ENCODE measurements around the gene USP54. TPM values are rescaled to one million over a fixed set of nuclear protein-coding genes. Genes with fewer than 3 reads are reported as not detected.
"Not testable (repeated sequence)": the region's sequence is repeated elsewhere in the genome, so short reads cannot be mapped to it uniquely, and the experiment has no call there.

Gene USP54
- total RNA-seq, 4 donors from 2014 or later = 109 to 168 (median 114) TPM

DNA sequence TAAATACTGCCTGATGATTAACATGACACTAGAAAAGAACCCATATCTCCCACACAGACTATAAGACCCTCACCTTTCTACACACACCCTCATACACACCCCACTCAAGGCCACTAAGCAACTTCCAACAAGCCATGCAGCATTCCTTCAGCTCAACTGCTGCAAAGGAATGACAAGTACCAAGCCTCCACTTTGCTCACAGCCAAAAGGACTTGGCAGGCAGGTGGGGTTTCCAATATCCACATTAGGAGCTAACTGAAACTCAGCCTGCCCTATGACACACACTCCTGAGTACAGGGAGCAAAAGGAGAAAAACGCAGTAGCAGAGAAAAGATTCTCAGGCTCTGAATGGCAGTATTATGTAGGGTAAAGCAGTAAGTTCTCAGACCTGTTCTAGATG is 13.4 kb downstream of the USP54 start:
- Histone ChIP-seq H3K36me3 (no peaks in the 10 kb centered on the region), H3K9me3 (no peaks in the 10 kb centered on the region), H3K27me3 (no peaks in the 10 kb centered on the region), H3K27ac (peak overlapping the region; percentile 80 to 88 (median 82)), H3K4me1 (peaks cover 16 to 65% (median 52%) of the 10 kb centered on the region in 4 donors), H3K4me3 (no peak overlapping the region)
- peak; percentile 66 to 80 (median 73) for TF ChIP-seq POLR2AphosphoS5 (IDR thresholded peaks at IDR 0.05)
- TF ChIP-seq POLR2A (IDR thresholded peaks at IDR 0.05) = no peak
- peak; percentile 61 for TF ChIP-seq EP300 (IDR thresholded peaks at IDR 0.05; ENCODE audit: low read depth)
- peak; percentile 63 for DNase-seq
- intact Hi-C loops (cut with DNase I; ENCODE audit: low total_unique reads) = no loop called here
- in situ Hi-C loops (cut with MboI; ENCODE audit: low pct_ligation_motif_present in 1 of 4, low pct_unique_long_range_greater_than_20kb in 1 of 4, low sequenced_read_pairs in 3 of 4) = no loop called here
- WGBS, 2 donors (ENCODE audit: low coverage in 1 of 2) = 17 to 54% methylated on average over 1 of the region's 1 CpG

DNA sequence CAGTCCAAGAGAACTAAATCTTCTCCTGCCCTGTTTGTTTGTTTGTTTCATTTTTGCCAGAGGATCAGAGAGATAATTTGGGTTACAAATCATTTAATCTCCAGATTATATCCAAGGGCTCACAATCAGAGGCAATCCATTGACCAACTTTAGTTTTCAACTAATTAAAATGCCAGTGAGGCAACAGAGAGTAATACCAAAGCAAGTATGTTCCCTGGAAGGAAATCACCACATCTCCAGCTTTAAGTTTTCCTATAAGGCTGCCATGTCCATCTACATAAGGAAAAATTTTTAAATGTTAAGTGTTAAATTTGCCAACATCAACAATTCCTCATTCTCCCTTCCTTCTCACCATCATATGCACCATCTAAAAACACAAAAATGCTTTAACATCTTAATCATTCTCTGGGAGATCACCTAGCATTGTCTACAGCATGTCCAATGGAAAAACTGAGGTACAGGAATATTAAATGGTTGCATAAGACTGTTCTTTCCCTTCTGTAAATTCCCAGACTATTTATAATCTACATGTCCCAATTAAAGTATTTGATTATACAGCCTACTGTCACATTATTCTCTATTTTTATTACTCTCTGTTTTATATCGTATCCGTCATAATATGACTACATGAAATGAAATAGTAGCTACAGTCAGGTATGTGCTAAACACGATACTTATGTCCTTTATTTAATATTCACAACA is 14.1 kb downstream of the USP54 start:
- intact Hi-C loops (cut with DNase I; ENCODE audit: low total_unique reads) = no loop called here
- H3K4me1 ChIP-seq = peaks cover 16 to 67% (median 55%) of the 10 kb centered on the region in 4 donors
- H3K4me3 ChIP-seq = no peak overlapping the region
- no peaks in the 10 kb centered on the region for H3K36me3 ChIP-seq
- in situ Hi-C loops (cut with MboI; ENCODE audit: low pct_ligation_motif_present in 1 of 4, low pct_unique_long_range_greater_than_20kb in 1 of 4, low sequenced_read_pairs in 3 of 4) = no loop called here
- H3K9me3 ChIP-seq = no peaks in the 10 kb centered on the region
- no peak for TF ChIP-seq POLR2A (IDR thresholded peaks at IDR 0.05)
- TF ChIP-seq EP300 (IDR thresholded peaks at IDR 0.05; ENCODE audit: low read depth) = peak; percentile 30
- TF ChIP-seq, protein P1, sequence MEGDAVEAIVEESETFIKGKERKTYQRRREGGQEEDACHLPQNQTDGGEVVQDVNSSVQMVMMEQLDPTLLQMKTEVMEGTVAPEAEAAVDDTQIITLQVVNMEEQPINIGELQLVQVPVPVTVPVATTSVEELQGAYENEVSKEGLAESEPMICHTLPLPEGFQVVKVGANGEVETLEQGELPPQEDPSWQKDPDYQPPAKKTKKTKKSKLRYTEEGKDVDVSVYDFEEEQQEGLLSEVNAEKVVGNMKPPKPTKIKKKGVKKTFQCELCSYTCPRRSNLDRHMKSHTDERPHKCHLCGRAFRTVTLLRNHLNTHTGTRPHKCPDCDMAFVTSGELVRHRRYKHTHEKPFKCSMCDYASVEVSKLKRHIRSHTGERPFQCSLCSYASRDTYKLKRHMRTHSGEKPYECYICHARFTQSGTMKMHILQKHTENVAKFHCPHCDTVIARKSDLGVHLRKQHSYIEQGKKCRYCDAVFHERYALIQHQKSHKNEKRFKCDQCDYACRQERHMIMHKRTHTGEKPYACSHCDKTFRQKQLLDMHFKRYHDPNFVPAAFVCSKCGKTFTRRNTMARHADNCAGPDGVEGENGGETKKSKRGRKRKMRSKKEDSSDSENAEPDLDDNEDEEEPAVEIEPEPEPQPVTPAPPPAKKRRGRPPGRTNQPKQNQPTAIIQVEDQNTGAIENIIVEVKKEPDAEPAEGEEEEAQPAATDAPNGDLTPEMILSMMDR (IDR thresholded peaks at IDR 0.05) = no peak
- TF ChIP-seq POLR2AphosphoS5 (IDR thresholded peaks at IDR 0.05) = peak; percentile 52 to 74 (median 55)
- no peak for DNase-seq
- no peaks in the 10 kb centered on the region for H3K27me3 ChIP-seq
- H3K27ac ChIP-seq = peak overlapping the region; percentile 80 to 88 (median 82)
- WGBS, 2 donors (ENCODE audit: low coverage in 1 of 2) = 47 to 59% methylated on average over 3 of the region's 3 CpGs

DNA sequence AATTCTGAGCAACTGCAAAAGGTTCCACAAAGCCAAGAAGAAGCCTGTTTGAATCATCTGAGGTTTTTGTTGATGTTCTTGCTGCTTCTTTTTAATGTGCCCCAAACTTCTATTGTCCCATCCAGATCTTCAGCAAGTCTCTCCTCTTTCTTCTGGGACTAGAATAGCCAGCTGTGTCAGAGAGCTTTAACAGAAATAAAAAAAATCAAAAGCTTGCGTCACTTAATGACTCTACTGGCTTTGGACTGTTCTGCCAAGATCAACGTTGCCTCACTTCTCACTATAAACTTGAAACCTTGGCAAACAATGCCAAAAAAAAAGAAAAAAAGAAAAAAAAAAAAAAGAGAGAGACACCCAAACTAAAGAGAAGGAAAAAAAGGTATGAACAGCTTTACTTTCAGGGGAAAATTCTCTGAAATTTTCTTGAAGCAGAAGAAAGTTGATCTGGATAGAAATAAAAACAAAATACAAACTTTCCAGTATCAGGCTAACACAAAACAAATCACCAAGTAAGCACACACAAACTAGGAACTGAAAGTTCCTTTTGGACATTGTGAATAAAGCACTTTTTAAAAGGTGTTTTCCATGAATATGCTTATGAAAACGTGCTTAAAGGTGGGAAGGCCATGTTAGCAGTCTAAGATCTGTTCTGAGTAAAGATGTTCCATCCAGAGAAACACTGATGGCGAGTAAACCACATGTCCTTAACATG is 14.8 kb downstream of the USP54 start:
- TF ChIP-seq EP300 (IDR thresholded peaks at IDR 0.05; ENCODE audit: low read depth) = peak; percentile 58
- TF ChIP-seq POLR2AphosphoS5 (IDR thresholded peaks at IDR 0.05) = peak; percentile 87 to 90 (median 88)
- TF ChIP-seq POLR2A (IDR thresholded peaks at IDR 0.05) = peak; percentile 77
- TF ChIP-seq, protein P1 (IDR thresholded peaks at IDR 0.05) = peak in 1 of 5 experiments; percentile 5
- Histone ChIP-seq H3K27ac (peak overlapping the region; percentile 80 to 88 (median 82)), H3K36me3 (no peaks in the 10 kb centered on the region), H3K4me1 (peaks cover 16 to 61% (median 56%) of the 10 kb centered on the region in 4 donors), H3K9me3 (no peaks in the 10 kb centered on the region), H3K27me3 (no peaks in the 10 kb centered on the region), H3K4me3 (peak overlapping the region in 3 of 4 donors; percentile 20 to 49 (median 24))
- no peak for DNase-seq
- intact Hi-C loops (cut with DNase I; ENCODE audit: low total_unique reads) = no loop called here
- in situ Hi-C loops (cut with MboI; ENCODE audit: low pct_ligation_motif_present in 1 of 4, low pct_unique_long_range_greater_than_20kb in 1 of 4, low sequenced_read_pairs in 3 of 4) = no loop called here
- 21 to 42% methylated on average over 4 of the region's 4 CpGs for WGBS, 2 donors (ENCODE audit: low coverage in 1 of 2)

DNA sequence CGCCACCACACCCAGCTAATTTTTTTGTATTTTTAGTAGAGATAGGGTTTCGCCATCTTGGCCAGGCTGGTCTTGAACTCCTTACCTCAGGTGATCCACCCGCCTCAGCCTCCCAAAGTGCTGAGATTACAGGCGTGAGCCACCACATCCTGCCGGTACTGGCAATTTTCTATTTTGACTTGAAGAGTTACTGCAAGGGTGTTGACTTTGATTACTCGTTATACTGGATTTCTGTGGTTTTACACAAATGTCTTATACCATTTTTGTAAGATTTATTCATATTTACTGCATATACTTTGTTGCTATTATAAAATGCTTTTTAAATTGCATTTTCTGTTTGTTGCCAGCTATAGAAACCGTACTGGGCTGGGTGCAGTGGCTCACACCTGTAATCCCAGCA is 24.1 kb downstream of the USP54 start:
- H3K27ac ChIP-seq; in situ Hi-C loops (cut with MboI; ENCODE audit: low pct_ligation_motif_present in 1 of 4, low pct_unique_long_range_greater_than_20kb in 1 of 4, low sequenced_read_pairs in 3 of 4); H3K4me3 ChIP-seq; H3K27me3 ChIP-seq; intact Hi-C loops (cut with DNase I; ENCODE audit: low total_unique reads); DNase-seq; H3K9me3 ChIP-seq; H3K4me1 ChIP-seq: not testable (repeated sequence)
- H3K36me3 ChIP-seq = peaks cover 0 to 20% (median 7%) of the 10 kb centered on the region in 4 donors
- 86 to 90% methylated on average over 6 to 7 of the region's 7 CpGs for WGBS, 2 donors (ENCODE audit: low coverage in 1 of 2)

DNA sequence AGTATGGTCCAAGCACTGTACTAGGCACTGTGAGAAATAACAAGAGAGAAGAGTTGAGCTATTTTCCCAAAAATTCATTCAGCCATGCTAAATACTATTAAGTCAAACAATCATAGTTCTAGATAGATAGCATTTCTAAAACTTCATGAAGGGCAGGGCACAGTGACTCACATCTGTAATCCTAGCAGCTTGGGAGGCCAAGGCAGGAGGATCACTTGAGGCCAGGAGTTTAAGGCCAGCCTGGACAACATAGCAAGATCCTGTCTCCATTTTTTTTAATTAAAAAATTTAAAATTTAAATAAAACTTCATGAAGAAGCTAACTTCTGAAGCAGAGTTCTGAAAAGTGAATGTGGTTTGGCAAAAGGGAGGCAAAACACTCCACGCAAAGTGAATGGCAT is 29.9 kb downstream of the USP54 start:
- H3K36me3 ChIP-seq = no peaks in the 10 kb centered on the region
- TF ChIP-seq EP300 (IDR thresholded peaks at IDR 0.05; ENCODE audit: low read depth) = no peak
- no peak for TF ChIP-seq POLR2AphosphoS5 (IDR thresholded peaks at IDR 0.05)
- TF ChIP-seq, protein P1 (IDR thresholded peaks at IDR 0.05) = no peak
- TF ChIP-seq POLR2A (IDR thresholded peaks at IDR 0.05) = no peak
- DNase-seq = no peak
- H3K9me3 ChIP-seq = no peaks in the 10 kb centered on the region
- no peaks in the 10 kb centered on the region for H3K27me3 ChIP-seq
- WGBS, 2 donors (ENCODE audit: low coverage in 1 of 2) = 98 to 100% methylated on average over 1 of the region's 1 CpG
- in situ Hi-C loops (cut with MboI; ENCODE audit: low pct_ligation_motif_present in 1 of 4, low pct_unique_long_range_greater_than_20kb in 1 of 4, low sequenced_read_pairs in 3 of 4) (no loop called here), intact Hi-C loops (cut with DNase I; ENCODE audit: low total_unique reads) (no loop called here)
- no peak overlapping the region for H3K27ac ChIP-seq
- peaks cover 0 to 6% (median 0%) of the 10 kb centered on the region in 4 donors for H3K4me1 ChIP-seq
- H3K4me3 ChIP-seq = no peak overlapping the region
